Endodermal cell (in vitro differentiated cells): ENCODE results near the gene PIAS2. TPM values are rescaled to one million over a fixed set of nuclear protein-coding genes. Genes with fewer than 3 reads are reported as not detected.

Experiments
- DNase-seq: peaks from one replicate; pipeline ENCODE4 v3.0.0-alpha.2; 2017
- H3K27ac ChIP-seq: 2 replicates; pipeline ENCODE4 v1.5.1; 2013; ENCODE audit warnings: mild to moderate bottlenecking, low read depth, low read length, moderate library complexity
- H3K27me3 ChIP-seq: 2 replicates; pipeline ENCODE4 v1.6.1; 2013; ENCODE audit warnings: mild to moderate bottlenecking, low read length, moderate library complexity; ENCODE audit not compliant: insufficient read depth, control insufficient read depth, poor library complexity, severe bottlenecking
- H3K36me3 ChIP-seq: 2 replicates; pipeline ENCODE4 v1.7.0; 2013; ENCODE audit warnings: mild to moderate bottlenecking, low read length, moderate library complexity; ENCODE audit not compliant: control insufficient read depth, insufficient read depth
- H3K4me1 ChIP-seq: one replicate; pipeline ENCODE4 v1.7.0; 2013; ENCODE audit warnings: low read length; ENCODE audit not compliant: control insufficient read depth, insufficient read depth
- H3K4me3 ChIP-seq: 2 replicates; pipeline ENCODE4 v1.5.1; 2013; ENCODE audit warnings: mild to moderate bottlenecking, low read length, moderate library complexity
- H3K9ac ChIP-seq: 2 replicates; pipeline ENCODE4 v1.6.1; 2013; ENCODE audit warnings: mild to moderate bottlenecking, low read length, moderate library complexity; ENCODE audit not compliant: poor library complexity, severe bottlenecking; ENCODE audit errors: extremely low read depth
- H3K9me3 ChIP-seq: 2 replicates; pipeline ENCODE4 v1.6.1; 2013; ENCODE audit warnings: mild to moderate bottlenecking, low read length, moderate library complexity; ENCODE audit not compliant: control insufficient read depth
- H3K27ac Mint-ChIP-seq: 2 replicates; pipeline ENCODE4 v1.8.0; 2020; ENCODE audit warnings: mixed read lengths
- H3K27me3 Mint-ChIP-seq: 2 replicates; pipeline ENCODE4 v1.8.0; 2021; ENCODE audit warnings: mild to moderate bottlenecking, mixed read lengths; ENCODE audit not compliant: insufficient read depth
- H3K36me3 Mint-ChIP-seq: 2 replicates; pipeline ENCODE4 v1.8.0; 2020; ENCODE audit warnings: low read depth, mixed read lengths
- H3K4me1 Mint-ChIP-seq: 2 replicates; pipeline ENCODE4 v1.8.0; 2020; ENCODE audit warnings: mixed read lengths
- H3K4me3 Mint-ChIP-seq: 2 replicates; pipeline ENCODE4 v1.8.0; 2020; ENCODE audit warnings: mild to moderate bottlenecking, moderate library complexity, mixed read lengths
- H3K9me3 Mint-ChIP-seq: 2 replicates; pipeline ENCODE4 v1.8.0; 2020; ENCODE audit warnings: mild to moderate bottlenecking, mixed read lengths
- WGBS, 2 experiments: methylation state at CpG; one replicate each; pipeline versions ENCODE4 v1.1.5 to v1.1.7; 2013; ENCODE audit warnings: missing lambda C conversion rate in 2 of 2, mixed read lengths in 1 of 2; ENCODE audit not compliant: insufficient coverage in 1 of 2, insufficient read length in 1 of 2; 5-methylcytosine and 5-hydroxymethylcytosine counted together
- total RNA-seq, 2 donors: library from RNA; stranded (reverse); fragmentation: NEBNext Ultra II Directional in 1 of 2; extraction: Animal tissue kit (Norgen Biotek cat#: 25700) in 1 of 2; gene quantifications; 2 replicates in 1 of 2; 3 replicates in 1 of 2; pipeline ENCODE4 v1.2.1, GENCODE V29; 2021
- TF ChIP-seq, protein P1 (sequence below): fragments of 200-600 bp; sonication (generic); conservative IDR thresholded peaks from 2 replicates; pipeline ENCODE4 v1.5.0; 2021; ENCODE audit warnings: antibody characterized with exemption, mild to moderate bottlenecking

Gene PIAS2
- total RNA-seq, 2 donors from 2014 or later: 34.8 to 52.0 TPM

DNA sequence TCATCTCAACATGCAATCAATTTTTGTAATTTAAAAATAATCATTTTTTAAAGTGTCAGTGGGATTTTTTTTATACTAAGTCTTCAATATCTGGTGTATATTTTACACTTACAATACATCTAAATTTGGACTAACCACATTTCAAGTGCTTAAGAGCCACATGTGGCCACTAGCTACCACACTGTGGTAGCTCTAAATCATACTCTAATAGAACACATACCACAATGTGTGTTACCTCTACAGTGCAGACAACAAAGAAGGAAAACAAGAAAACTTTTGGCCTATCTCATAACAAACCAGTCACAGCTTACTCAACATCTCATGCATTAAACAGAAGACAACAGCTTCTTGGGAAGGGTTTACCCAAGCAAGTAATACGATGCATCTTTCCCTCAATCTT is 24.5 kb downstream of the PIAS2 start:
- H3K27me3 Mint-ChIP-seq: no peaks in the 10 kb centered on the region
- Histone ChIP-seq H3K27ac (no peak overlapping the region), H3K9me3 (peaks cover 44% of the 10 kb centered on the region), H3K4me1 (no peaks in the 10 kb centered on the region), H3K36me3 (peaks cover 28% of the 10 kb centered on the region), H3K9ac (no peak overlapping the region), H3K4me3 (no peak overlapping the region), H3K27me3 (no peaks in the 10 kb centered on the region)
- peaks cover 36% of the 10 kb centered on the region for H3K9me3 Mint-ChIP-seq
- DNase-seq: no peak
- H3K27ac Mint-ChIP-seq: no peak overlapping the region
- H3K4me3 Mint-ChIP-seq: no peak overlapping the region
- TF ChIP-seq, protein P1, sequence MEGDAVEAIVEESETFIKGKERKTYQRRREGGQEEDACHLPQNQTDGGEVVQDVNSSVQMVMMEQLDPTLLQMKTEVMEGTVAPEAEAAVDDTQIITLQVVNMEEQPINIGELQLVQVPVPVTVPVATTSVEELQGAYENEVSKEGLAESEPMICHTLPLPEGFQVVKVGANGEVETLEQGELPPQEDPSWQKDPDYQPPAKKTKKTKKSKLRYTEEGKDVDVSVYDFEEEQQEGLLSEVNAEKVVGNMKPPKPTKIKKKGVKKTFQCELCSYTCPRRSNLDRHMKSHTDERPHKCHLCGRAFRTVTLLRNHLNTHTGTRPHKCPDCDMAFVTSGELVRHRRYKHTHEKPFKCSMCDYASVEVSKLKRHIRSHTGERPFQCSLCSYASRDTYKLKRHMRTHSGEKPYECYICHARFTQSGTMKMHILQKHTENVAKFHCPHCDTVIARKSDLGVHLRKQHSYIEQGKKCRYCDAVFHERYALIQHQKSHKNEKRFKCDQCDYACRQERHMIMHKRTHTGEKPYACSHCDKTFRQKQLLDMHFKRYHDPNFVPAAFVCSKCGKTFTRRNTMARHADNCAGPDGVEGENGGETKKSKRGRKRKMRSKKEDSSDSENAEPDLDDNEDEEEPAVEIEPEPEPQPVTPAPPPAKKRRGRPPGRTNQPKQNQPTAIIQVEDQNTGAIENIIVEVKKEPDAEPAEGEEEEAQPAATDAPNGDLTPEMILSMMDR: no peak
- 97% methylated on average over 1 of the region's 1 CpG; no CpG with 5 or more reads in 1 of the 2 experiments for WGBS, 2 experiments
- H3K36me3 Mint-ChIP-seq: peaks cover 48% of the 10 kb centered on the region
- H3K4me1 Mint-ChIP-seq: peaks cover 3% of the 10 kb centered on the region

DNA sequence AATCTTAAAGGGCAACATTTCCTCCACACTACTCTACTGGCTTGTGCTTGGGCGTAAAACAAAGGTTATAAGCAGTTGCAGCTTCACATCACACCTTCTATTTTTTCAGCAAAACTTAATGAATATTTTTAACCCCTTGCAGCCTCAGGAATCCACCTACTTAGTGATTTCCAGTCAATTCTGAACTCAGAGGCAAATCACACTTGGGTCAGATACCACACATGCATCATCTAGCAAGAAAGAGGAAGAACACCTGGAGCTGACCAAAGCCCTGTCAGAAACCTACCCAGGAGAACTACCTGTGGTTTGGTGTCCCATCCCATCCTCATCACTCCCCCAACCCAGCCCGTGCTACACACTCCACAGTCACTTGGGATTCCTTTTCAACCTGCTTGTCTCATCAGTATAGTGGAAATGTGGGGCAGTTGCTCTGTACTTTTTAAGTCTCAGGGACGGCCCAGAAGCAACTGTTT is 25.5 kb downstream of the PIAS2 start:
- Mint-ChIP-seq H3K4me1 (peaks cover 3% of the 10 kb centered on the region), H3K9me3 (peaks cover 44% of the 10 kb centered on the region), H3K4me3 (no peak overlapping the region), H3K36me3 (peaks cover 55% of the 10 kb centered on the region), H3K27me3 (no peaks in the 10 kb centered on the region), H3K27ac (no peak overlapping the region)
- TF ChIP-seq, protein P1: no peak
- no peak for DNase-seq
- Histone ChIP-seq H3K4me3 (no peak overlapping the region), H3K9ac (no peak overlapping the region), H3K36me3 (peaks cover 28% of the 10 kb centered on the region), H3K27ac (no peak overlapping the region), H3K9me3 (peaks cover 55% of the 10 kb centered on the region), H3K27me3 (no peaks in the 10 kb centered on the region), H3K4me1 (no peaks in the 10 kb centered on the region)
- WGBS, 2 experiments: 96% methylated on average over 2 of the region's 3 CpGs; no CpG with 5 or more reads in 1 of the 2 experiments

DNA sequence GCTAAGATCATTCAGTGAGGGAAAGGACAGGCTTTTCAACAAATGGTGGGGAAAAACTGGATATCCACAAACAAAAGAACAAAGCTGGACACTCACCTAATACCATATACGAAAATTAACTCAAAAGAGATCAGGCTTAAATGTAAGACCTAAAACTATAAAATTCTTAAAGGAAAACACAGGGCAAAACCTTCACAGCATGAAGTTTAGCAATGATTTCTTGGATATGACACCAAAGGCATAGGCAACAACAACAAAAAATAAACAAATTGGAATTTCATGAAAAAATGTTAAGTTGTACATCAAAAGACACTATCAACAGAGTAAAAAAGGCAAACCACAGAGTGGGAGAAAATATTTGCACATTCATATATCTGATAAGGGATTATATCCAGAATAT is 28.3 kb downstream of the PIAS2 start:
- Histone ChIP-seq H3K27me3 (no peaks in the 10 kb centered on the region), H3K36me3 (peaks cover 28% of the 10 kb centered on the region), H3K9ac (no peak overlapping the region), H3K4me1 (no peaks in the 10 kb centered on the region), H3K27ac (no peak overlapping the region), H3K9me3 (peaks cover 68% of the 10 kb centered on the region), H3K4me3 (peak overlapping the region; percentile 39)
- Mint-ChIP-seq H3K27me3 (no peaks in the 10 kb centered on the region), H3K9me3 (peaks cover 47% of the 10 kb centered on the region), H3K27ac (no peak overlapping the region), H3K36me3 (peaks cover 52% of the 10 kb centered on the region), H3K4me3 (no peak overlapping the region), H3K4me1 (peaks cover 3% of the 10 kb centered on the region)
- TF ChIP-seq, protein P1: no peak
- 86% methylated on average over 1 of the region's 1 CpG; no CpG with 5 or more reads in 1 of the 2 experiments for WGBS, 2 experiments
- no peak for DNase-seq
